ENCODE data around the gene KLF8. TPM values are rescaled to one million over a fixed set of nuclear protein-coding genes. Genes with fewer than 3 reads are reported as not detected.

Gene KLF8
- total RNA-seq, 2 experiments from 2014 or later, result 0.76 to 1.2 TPM

DNA sequence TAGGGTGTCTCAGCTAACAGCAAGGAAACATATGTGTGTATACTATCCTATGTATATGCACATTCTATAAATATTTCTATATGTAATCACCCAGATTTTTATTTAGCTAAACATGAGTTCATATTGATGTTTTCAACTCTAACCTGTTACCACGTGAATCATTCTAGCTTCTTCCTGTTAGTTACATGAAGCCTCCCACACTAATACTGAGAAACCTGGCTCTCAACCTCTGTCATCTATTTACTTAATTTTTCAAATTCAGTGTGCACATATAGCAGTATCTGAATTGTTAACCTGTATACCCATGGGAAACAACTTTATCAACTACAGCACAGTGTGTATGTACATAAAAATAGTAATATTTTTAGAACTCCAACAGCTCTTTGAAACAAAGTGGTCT is 57.3 kb downstream of the KLF8 start:
- ChIA-PET POLR2A (no interaction called here), CTCF (interaction anchor here (0.9 kb wide), 1 partner anchor 437 kb away, joined by 3 read pairs; no protein-coding TSS in a partner anchor)
- TF ChIP-seq, protein P1, sequence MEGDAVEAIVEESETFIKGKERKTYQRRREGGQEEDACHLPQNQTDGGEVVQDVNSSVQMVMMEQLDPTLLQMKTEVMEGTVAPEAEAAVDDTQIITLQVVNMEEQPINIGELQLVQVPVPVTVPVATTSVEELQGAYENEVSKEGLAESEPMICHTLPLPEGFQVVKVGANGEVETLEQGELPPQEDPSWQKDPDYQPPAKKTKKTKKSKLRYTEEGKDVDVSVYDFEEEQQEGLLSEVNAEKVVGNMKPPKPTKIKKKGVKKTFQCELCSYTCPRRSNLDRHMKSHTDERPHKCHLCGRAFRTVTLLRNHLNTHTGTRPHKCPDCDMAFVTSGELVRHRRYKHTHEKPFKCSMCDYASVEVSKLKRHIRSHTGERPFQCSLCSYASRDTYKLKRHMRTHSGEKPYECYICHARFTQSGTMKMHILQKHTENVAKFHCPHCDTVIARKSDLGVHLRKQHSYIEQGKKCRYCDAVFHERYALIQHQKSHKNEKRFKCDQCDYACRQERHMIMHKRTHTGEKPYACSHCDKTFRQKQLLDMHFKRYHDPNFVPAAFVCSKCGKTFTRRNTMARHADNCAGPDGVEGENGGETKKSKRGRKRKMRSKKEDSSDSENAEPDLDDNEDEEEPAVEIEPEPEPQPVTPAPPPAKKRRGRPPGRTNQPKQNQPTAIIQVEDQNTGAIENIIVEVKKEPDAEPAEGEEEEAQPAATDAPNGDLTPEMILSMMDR (IDR thresholded peaks at IDR 0.05), result no peak
- Mint-ChIP-seq H3K27me3 (no peaks in the 10 kb centered on the region), H3K9me3 (no peaks in the 10 kb centered on the region), H3K36me3 (ENCODE audit: low read depth) (no peaks in the 10 kb centered on the region), H3K4me1 (ENCODE audit: low read depth) (no peaks in the 10 kb centered on the region), H3K4me3 (no peak overlapping the region), H3K27ac (no peak overlapping the region)
- DNase-seq (no peak), ATAC-seq (no peak)
- intact Hi-C loops (cut with micrococcal nuclease), result no loop called here

DNA sequence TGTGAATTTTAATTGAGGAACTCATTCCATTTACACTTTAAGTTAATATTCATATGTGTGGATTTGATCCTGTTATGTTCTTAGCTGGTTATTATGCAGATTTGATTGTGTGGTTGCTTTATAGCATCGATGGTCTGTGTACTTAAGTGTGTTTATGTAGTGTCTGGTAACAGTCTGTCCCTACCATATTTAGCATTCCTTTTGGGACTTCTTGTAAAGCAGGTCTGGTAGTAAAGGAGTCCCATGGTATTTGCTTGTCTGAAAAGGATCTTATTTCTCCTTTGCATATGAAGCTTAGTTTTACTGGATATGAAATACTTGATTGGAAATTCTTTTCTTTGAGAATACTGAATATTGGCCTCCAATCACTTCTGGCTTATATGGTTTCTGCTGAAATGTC is 76.6 kb downstream of the KLF8 start:
- ATAC-seq, result no peak

DNA sequence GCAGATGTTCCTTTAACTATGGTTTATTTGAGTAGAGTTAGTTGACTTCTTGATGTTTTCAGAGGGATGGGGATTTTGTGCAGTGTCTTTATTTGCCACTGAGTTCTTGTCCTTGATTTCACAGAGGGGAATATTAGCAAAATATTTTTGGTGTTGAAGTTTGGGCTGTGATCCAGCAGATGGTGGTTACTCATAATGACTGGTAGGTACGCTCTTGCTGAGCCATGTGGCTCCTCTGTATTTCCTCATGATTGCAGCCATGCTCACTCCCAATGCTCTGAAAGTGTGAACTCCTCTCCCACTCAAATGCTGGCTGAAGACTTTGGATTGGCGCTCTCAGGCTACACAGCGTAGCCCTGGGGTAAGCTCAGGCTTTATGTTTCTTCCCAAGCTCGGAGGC is 77.7 kb downstream of the KLF8 start:
- no peak for ATAC-seq
- Mint-ChIP-seq H3K9me3 (no peaks in the 10 kb centered on the region), H3K4me1 (ENCODE audit: low read depth) (peaks cover 10% of the 10 kb centered on the region), H3K36me3 (ENCODE audit: low read depth) (peaks cover 2% of the 10 kb centered on the region), H3K27me3 (no peaks in the 10 kb centered on the region), H3K4me3 (no peak overlapping the region), H3K27ac (no peak overlapping the region)
- ChIA-PET CTCF (no interaction called here), POLR2A (interaction anchor here (0.6 kb wide), 1 partner anchor 436 kb away, joined by 3 read pairs; no protein-coding TSS in a partner anchor)
- intact Hi-C loops (cut with micrococcal nuclease), result no loop called here
- TF ChIP-seq, protein P1 (IDR thresholded peaks at IDR 0.05), result no peak
- no peak for DNase-seq

More for the DNA sequence above, 76.6 kb downstream of the KLF8 start:
- TF ChIP-seq, protein P1 (IDR thresholded peaks at IDR 0.05), result no peak
- no peak overlapping the region for H3K27ac Mint-ChIP-seq
- H3K4me1 Mint-ChIP-seq (ENCODE audit: low read depth), result peaks cover 4% of the 10 kb centered on the region
- H3K36me3 Mint-ChIP-seq (ENCODE audit: low read depth), result peaks cover 2% of the 10 kb centered on the region
- intact Hi-C loops (cut with micrococcal nuclease), result no loop called here
- DNase-seq, result no peak
- H3K4me3 Mint-ChIP-seq, result no peak overlapping the region
- POLR2A ChIA-PET, result no interaction called here
- H3K9me3 Mint-ChIP-seq, result no peaks in the 10 kb centered on the region
- CTCF ChIA-PET, result no interaction called here
- H3K27me3 Mint-ChIP-seq, result no peaks in the 10 kb centered on the region

DNA sequence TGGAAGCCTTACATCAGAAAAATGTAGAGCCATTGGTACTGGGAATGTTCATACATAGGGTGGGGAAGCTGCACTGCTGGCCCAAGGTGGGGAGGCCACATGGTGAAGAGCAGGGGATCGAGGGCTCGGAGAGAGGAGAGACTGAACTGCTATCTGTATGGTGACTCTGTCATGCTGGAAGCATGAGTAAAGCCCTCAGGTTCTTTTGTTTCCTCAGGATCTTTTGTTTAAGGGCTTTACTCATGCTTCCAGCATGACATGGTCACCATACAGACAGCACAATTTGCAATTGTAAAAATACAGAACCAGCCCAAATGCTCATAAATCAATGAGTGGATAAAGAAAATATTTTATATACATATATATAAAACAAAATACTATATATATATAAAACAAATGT is 78.4 kb downstream of the KLF8 start:
- H3K4me3 Mint-ChIP-seq, result no peak overlapping the region
- no peak overlapping the region for H3K27ac Mint-ChIP-seq
- H3K27me3 Mint-ChIP-seq, result no peaks in the 10 kb centered on the region
- ChIA-PET POLR2A (no interaction called here), CTCF (no interaction called here)
- DNase-seq (no peak), ATAC-seq (no peak)
- TF ChIP-seq, protein P1 (IDR thresholded peaks at IDR 0.05), result no peak
- no peaks in the 10 kb centered on the region for H3K9me3 Mint-ChIP-seq
- peaks cover 10% of the 10 kb centered on the region for H3K4me1 Mint-ChIP-seq (ENCODE audit: low read depth)
- H3K36me3 Mint-ChIP-seq (ENCODE audit: low read depth), result peaks cover 2% of the 10 kb centered on the region
- intact Hi-C loops (cut with micrococcal nuclease), result no loop called here

DNA sequence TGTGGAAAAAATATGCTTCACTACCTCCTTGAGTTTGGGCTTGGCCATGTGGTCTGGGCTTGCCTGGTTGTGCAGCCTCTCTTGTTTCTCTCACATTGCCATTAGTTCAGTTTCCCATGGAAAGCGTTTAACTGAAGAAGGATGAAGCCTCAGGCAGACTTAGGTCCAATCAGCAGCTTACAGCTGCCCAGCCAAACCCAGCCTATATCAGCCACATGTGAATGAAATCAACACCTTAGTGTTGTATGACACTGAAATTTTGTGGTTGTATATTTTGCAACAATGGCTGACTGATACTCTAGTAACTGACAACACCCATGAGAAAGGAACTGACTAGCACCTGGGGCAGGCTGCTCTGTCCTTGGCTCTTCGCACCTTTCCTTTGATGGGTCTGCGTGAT is 81.2 kb downstream of the KLF8 start:
- intact Hi-C loops (cut with micrococcal nuclease), result no loop called here
- Mint-ChIP-seq H3K9me3 (no peaks in the 10 kb centered on the region), H3K4me3 (no peak overlapping the region), H3K27me3 (no peaks in the 10 kb centered on the region), H3K27ac (no peak overlapping the region), H3K36me3 (ENCODE audit: low read depth) (peaks cover 2% of the 10 kb centered on the region), H3K4me1 (ENCODE audit: low read depth) (peaks cover 10% of the 10 kb centered on the region)
- ATAC-seq (no peak), DNase-seq (no peak)
- TF ChIP-seq, protein P1 (IDR thresholded peaks at IDR 0.05), result no peak
- ChIA-PET POLR2A (no interaction called here), CTCF (no interaction called here)

All from activated CD8-positive, alpha-beta T cell treated with anti-CD3 and anti-CD28 coated beads for 36 hours (primary cell).